GM19238 (cell line): ENCODE data around the gene HERC6.
"Not testable (repeated sequence)": the region's sequence is repeated elsewhere in the genome, so short reads cannot be mapped to it uniquely, and the experiment has no call there.

Experiments
- DNase-seq: peaks from one replicate; pipeline ENCODE4 v3.0.0; 2011; ENCODE audit warnings: low spot score; ENCODE audit not compliant: insufficient read length

The HERC6 gene

DNA sequence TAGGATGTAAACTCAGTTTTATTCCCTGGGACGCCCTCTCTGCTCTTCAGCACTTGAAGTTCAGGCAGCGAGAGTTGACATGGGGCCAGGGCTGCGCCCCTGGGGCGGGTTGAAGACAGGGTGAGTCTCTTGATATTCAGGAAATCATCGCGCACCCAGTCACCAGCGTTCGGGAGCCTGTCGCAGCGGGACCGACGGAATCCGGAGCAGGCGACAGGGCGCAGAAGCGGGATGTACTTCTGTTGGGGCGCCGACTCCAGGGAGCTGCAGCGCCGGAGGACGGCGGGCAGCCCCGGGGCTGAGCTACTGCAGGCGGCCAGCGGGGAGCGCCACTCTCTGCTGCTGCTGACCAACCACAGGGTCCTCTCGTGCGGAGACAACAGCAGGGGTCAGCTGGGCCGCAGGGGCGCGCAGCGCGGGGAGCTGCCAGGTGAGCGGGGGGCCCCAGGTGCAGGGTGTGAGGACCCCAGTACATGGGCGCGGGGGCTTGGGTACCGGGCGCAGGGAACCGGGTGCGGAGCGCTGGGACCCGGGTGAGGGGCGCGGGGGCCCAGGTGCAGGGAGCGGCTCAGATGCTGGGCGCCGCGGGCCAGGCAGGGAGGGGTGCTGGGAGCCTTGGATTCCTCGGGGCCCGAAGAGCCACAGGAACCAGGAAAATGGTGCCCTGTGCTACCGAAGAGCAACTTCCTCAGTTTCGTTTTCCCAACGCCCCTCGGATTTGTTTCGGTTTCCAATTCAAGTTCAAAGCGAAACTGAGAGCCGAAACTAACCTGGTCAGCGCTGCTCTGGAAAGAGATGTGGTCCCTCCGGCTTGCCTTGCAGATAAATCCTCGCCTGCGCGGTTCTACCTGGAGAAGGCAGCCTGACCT, at the start of gene HERC6:
Gene HERC6 (plus strand): TSS at position 162 of the 869 bp plus-strand sequence. CDS start 70 bp downstream, at position 232.
- DNase-seq: peak; percentile 57

DNA sequence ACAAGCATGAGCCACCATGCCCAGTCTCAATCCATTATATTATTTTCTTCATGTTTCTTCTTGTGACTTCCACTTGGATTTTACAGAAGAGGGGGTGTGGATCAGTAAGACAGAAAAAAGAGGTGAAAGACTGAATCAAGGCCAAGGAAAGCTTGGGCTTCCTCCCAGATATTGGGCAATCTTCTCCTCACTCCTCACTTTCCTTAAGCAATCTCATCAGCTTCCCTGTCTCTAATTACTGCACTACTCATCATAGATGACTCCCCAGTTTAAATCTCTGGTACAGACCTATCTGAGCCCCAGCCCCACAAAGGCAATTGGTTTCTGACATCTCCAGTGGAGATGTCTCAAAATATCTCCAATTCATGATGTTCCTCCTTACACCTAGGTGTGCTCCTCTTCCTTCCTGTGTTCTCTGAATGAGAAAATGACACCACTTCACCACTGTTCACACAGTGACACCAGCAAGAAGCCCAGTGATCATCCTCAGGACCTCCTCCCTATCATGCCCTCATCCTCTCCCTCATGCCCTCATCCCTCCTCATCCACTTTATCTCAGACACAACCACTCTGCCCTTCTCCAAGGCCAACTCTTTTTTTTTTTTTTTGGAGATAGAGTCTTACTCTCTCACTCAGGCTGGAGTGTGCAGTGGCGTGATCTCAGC, 44.8 kb upstream of the HERC6 start:
- DNase-seq: no peak

DNA sequence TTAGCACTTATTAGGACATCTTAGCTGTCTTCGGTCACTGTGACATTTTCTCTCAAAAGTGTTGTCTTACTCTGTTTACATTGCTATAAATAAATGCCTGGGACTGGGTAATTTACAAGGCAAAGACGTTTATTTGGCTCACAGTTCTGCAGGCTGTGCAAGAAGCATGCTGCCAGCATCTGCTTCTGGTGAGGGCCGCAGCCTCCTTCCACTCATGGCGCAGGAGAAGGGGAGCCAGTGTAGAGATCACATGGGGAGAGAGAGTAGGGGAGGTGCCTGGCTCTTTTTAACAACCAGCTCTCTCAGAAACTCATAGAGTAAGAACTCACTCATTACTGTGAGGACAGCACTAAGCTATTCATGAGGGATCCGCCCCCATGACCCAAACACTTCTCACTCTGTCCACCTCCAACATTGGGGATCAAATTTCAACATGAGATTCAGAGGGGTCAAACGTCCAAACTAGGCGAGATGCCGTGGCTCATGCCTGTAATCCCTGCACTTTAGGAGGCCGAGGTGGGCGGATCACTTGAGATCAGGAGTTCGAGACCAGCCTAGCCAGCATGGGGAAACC, 43.5 kb upstream of the HERC6 start:
- no peak for DNase-seq

GRCh38 chr4:88341227-88342192, 37.1 kb upstream of the HERC6 start:
- DNase-seq: no peak

- DNase-seq: not testable (repeated sequence)
Observed at GRCh38 chr4:88346902-88347301, 31.8 kb upstream of the HERC6 start.

DNA sequence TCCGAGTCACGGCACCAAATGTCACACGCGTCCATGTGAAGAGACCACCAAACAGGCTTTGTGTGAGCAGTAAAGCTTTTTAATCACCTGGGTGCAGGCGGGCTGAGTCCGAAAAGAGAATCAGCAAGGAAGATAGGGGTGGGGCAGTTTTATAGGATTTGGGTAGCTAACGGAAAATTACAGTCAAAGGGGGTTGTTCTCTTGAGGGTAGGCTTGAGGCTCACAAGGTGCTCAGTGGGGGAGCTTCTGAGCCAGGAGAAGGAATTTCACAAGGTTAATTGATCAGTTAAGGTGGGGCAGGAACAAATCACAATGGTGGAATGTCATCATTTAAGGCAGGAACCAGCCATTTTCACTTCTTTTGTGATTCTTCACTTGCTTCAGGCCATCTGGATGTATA, 29.9 kb upstream of the HERC6 start:
- not testable (repeated sequence) for DNase-seq

DNA sequence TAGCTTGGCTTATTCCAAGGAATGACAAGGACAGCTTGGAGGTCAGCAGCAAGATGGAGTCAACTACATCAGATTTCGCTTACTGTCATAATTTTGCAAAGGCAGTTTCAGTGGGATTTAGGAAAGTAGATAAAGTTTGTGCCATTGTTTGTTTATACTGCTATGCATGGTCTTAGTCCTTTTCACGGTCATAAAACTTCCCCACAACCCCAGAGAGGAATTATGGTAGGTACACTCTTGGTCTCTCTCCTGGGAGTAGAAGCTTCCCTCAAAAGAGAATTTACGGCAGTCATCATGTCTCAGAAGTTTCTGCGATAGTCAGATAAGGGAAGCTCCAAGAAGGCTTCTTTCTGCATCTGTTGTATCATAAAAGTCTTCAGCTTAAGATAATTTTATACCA, 27.9 kb upstream of the HERC6 start:
- no peak for DNase-seq

DNA sequence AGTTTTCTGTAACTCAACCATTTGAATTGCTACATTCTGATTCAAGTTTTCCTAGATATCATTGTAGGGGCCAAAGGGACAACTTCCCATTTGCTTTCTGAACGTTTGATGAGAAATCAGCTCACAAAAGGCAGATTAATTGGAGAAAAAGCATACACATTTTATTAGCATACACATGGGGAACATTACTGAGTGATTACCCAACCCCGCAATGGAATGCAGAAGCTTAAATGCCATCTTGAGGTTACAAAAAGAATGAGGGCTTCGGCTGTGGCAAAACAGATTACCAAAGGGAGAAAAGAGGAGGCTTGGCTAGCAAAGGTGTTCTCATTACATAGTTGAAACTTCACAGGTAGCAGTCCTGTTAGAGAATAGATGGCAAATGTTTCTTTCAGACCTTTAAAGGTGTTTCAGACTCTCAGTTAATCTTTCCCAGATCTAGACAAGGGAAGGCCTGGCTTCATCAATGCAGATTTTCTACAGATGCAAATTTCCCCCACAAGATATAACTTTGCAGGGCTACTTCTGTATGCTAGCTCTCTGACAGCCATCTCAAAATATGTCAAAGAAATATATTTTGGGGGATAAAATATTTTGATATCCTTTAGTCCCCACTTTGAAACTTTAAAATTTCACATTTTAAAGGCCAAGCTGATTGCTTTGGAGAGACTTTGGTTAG, 26.5 kb upstream of the HERC6 start:
- no peak for DNase-seq

DNA sequence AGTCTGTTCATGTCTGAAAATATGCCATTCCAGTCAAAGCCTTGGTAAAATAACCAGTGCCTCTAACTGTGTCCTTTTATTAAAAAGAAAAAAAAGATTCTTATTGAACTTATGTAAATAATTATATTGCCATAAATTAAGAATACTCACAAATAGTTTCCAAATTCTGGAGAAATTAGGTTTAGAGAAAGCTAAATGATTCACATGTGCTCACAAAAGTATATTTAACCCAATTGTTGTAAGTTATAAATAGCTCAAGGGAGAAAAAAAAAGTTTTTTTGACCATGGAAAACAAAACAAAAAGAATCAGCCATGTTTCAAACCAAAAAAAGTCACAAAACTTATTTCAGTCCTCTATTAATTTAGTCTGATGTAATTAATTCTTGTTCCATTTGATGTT, 25.3 kb upstream of the HERC6 start:
- DNase-seq: no peak

- no peak for DNase-seq
Observed at GRCh38 chr4:88356771-88357170, 21.9 kb upstream of the HERC6 start.

- DNase-seq: no peak
Observed at GRCh38 chr4:88357262-88357661, 21.4 kb upstream of the HERC6 start.

GRCh38 chr4:88359558-88359957, 19.1 kb upstream of the HERC6 start:
- DNase-seq: no peak

DNA sequence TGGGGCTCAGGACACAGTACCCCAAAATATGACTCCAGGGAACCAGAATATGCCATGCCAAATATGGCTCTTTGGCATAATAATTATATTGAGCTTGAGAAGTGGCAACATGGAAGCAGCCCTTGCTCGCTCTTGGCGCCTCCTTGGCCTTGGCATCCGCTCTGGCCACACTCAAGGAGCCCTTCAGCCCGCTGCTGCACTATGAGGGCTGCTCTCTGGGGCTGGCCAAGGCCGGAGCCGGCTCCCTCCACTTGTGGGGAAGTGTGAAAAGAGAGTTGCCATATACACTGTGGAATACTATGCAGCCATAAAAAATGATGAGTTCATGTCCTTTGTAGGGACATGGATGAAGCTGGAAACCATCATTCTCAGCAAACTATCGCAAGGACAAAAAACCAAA, 18.4 kb upstream of the HERC6 start:
- no peak for DNase-seq

- no peak for DNase-seq
Observed at GRCh38 chr4:88360791-88361190, 17.9 kb upstream of the HERC6 start.

- not testable (repeated sequence) for DNase-seq
Observed at GRCh38 chr4:88361217-88361773, 17.4 kb upstream of the HERC6 start.

- no peak for DNase-seq
Observed at GRCh38 chr4:88366460-88366859, 12.2 kb upstream of the HERC6 start.

GRCh38 chr4:88367826-88368225, 10.8 kb upstream of the HERC6 start:
- DNase-seq: no peak

GRCh38 chr4:88369180-88369812, 9.4 kb upstream of the HERC6 start:
- not testable (repeated sequence) for DNase-seq

DNA sequence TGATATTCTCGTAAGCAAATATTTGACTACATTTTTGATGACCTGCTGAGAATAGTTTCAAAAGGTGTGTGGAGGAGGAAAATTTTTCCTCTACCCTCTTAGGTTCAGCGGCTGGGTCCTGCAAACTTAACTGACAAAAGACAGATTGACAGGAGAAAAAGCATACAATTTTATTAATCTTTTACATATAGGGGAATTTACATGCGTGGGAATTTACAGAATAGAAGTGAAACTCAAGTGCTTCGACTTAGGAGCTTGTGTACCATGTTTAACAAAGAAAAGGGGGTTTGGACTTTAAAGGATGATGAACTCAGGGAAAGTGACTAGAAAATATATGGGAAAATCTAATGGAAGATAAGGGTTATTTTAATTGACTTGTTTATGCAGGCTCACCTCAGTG, 2.5 kb downstream of the HERC6 start:
- no peak for DNase-seq

DNA sequence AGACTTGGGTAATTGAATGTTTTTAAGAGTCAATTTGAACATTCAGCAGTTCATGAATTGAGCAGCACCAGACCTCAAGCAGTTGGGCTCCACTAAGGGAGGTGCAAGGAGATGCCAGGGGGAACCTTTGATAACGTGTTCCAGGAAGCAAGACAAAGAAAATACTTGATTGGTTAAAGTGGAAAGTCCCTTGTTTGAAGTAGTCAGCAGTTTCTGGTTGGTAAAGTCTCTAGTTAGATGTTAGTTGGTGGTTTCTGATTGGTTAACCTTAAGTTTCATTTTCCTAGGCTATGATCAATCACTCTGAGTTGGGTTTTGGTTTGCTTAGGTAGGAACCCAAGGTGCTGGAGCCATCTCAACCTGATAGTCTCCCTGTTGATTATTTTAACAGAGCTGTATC, 4.0 kb downstream of the HERC6 start:
- no peak for DNase-seq
